Measurements from ENCODE around the gene LTO1. TPM values are rescaled to one million over a fixed set of nuclear protein-coding genes. Genes with fewer than 3 reads are reported as not detected.

The LTO1 gene
- total and polyA plus RNA-seq, 2 of the 13 experiments (the other 11 are each of a cell fraction or from before 2014, with no cell fraction given) = 11.8 to 15.0 TPM

GRCh38 chr11:69667619-69668604 lies 7.2 kb downstream of the LTO1 start (continued):
- TF ChIP-seq HNF1A (IDR thresholded peaks at IDR 0.05; ENCODE audit: low read depth) (no peak), HNF1A (CRISPR knock-in tag; IDR thresholded peaks at IDR 0.05; ENCODE audit: borderline replicate concordance) (peak; percentile 64; the same call in 1 of the 2 replicates), THRA (CRISPR knock-in tag; IDR thresholded peaks at IDR 0.05; ENCODE audit: borderline replicate concordance) (peak; percentile 70; the same call in 1 of the 2 replicates), ZNF563 (CRISPR knock-in tag; IDR thresholded peaks at IDR 0.05) (no peak), NR0B2 (CRISPR knock-in tag; IDR thresholded peaks at IDR 0.05) (peak; percentile 75; the same call in 1 of the 2 replicates), SSRP1 (CRISPR knock-in tag; IDR thresholded peaks at IDR 0.05) (no peak), RBFOX2 (IDR thresholded peaks at IDR 0.05; ENCODE audit: low read depth, low read length) (no peak), HBP1 (CRISPR knock-in tag; IDR thresholded peaks at IDR 0.05; ENCODE audit: low read depth) (peak; percentile 49; the same call in 1 of the 2 replicates), ZSCAN5A (CRISPR knock-in tag; IDR thresholded peaks at IDR 0.05; ENCODE audit: borderline replicate concordance) (peak; percentile 83; the same call in 1 of the 2 replicates), KDM3A (CRISPR knock-in tag; IDR thresholded peaks at IDR 0.05; ENCODE audit: low read depth) (peak; percentile 81; the same call in 1 of the 2 replicates), BHLHE40 (IDR thresholded peaks at IDR 0.05; ENCODE audit: low read length) (peak; percentile 43; the same call in 1 of the 2 replicates), TMF1 (CRISPR knock-in tag; IDR thresholded peaks at IDR 0.05; ENCODE audit: low read depth) (no peak), HMG20A (CRISPR knock-in tag; IDR thresholded peaks at IDR 0.05; ENCODE audit: borderline replicate concordance) (peak; percentile 37; the same call in 1 of the 2 replicates), ZNF766 (CRISPR knock-in tag; IDR thresholded peaks at IDR 0.05; ENCODE audit: borderline replicate concordance) (peak; percentile 73; the same call in 1 of the 2 replicates), KDM6A (CRISPR knock-in tag; IDR thresholded peaks at IDR 0.05; ENCODE audit: low read depth) (peak; percentile 66), ZBTB1 (CRISPR knock-in tag; IDR thresholded peaks at IDR 0.05; ENCODE audit: borderline replicate concordance) (no peak), SUZ12 (IDR thresholded peaks at IDR 0.05; ENCODE audit: low read depth, low read length) (no peak), ZNF652 (CRISPR knock-in tag; IDR thresholded peaks at IDR 0.05; ENCODE audit: borderline replicate concordance, low read depth) (no peak; the same call in 1 of the 2 replicates), CBX5 (CRISPR knock-in tag; IDR thresholded peaks at IDR 0.05; ENCODE audit: borderline replicate concordance) (peak; percentile 66; the same call in 1 of the 2 replicates), ZFP1 (CRISPR knock-in tag; IDR thresholded peaks at IDR 0.05) (0 out of 2 replicates have a peak, but pooled peaks have one; percentile 43)

All from HepG2 (cell line).